OCI-LY1 (cell line): ENCODE measurements around the gene KRTAP5-10.
"Not testable (repeated sequence)": the region's sequence is repeated elsewhere in the genome, so short reads cannot be mapped to it uniquely, and the experiment has no call there.

Experiments used
- H2AFZ ChIP-seq: fragments of 200-600 bp; sonication (generic), shearing (Covaris generic); 2 replicates; pipeline ENCODE4 v1.6.0; 2014; ENCODE audit warnings: antibody characterized with exemption, mild to moderate bottlenecking, low read length
- H3F3A ChIP-seq: fragments of 200-600 bp; sonication (generic), shearing (Covaris generic); 2 replicates; pipeline ENCODE4 v1.6.0; 2014; ENCODE audit warnings: mild to moderate bottlenecking, antibody characterized with exemption, low read length, moderate library complexity; ENCODE audit not compliant: insufficient read depth
- H3K27ac ChIP-seq: fragments of 200-600 bp; sonication (generic); 2 replicates; pipeline ENCODE4 v1.5.1; 2014; ENCODE audit warnings: low read length, mixed run types, mild to moderate bottlenecking, low read depth; ENCODE audit not compliant: poor library complexity, severe bottlenecking
- H3K27me3 ChIP-seq: fragments of 200-600 bp; sonication (generic); 2 replicates; pipeline ENCODE4 v1.6.0; 2014; ENCODE audit warnings: antibody characterized with exemption, mild to moderate bottlenecking, low read length, moderate library complexity; ENCODE audit not compliant: insufficient read depth
- H3K36me3 ChIP-seq: fragments of 200-600 bp; sonication (generic); 2 replicates; pipeline ENCODE4 v1.6.1; 2014; ENCODE audit warnings: mild to moderate bottlenecking, antibody characterized with exemption, low read length, moderate library complexity, mixed read lengths; ENCODE audit not compliant: insufficient read depth
- H3K4me1 ChIP-seq: fragments of 200-600 bp; sonication (generic); 2 replicates; pipeline ENCODE4 v1.5.1; 2014; ENCODE audit warnings: mild to moderate bottlenecking, low read length, moderate library complexity; ENCODE audit not compliant: insufficient read depth, severe bottlenecking
- H3K4me2 ChIP-seq: fragments of 200-600 bp; sonication (generic), shearing (Covaris generic); 2 replicates; pipeline ENCODE4 v1.6.1; 2014; ENCODE audit warnings: low read length
- H3K4me3 ChIP-seq: fragments of 200-600 bp; sonication (generic); 2 replicates; pipeline ENCODE4 v1.5.1; 2014; ENCODE audit warnings: low read length, low read depth, mild to moderate bottlenecking, mixed read lengths; ENCODE audit not compliant: poor library complexity, severe bottlenecking
- H3K79me2 ChIP-seq: fragments of 200-600 bp; shearing (Covaris generic); 2 replicates; pipeline ENCODE4 v1.6.1; 2016; ENCODE audit warnings: mixed run types, low read length, mixed read lengths; ENCODE audit not compliant: insufficient read depth
- H3K9ac ChIP-seq: fragments of 200-600 bp; sonication (generic), shearing (Covaris generic); 2 replicates; pipeline ENCODE4 v1.6.1; 2014; ENCODE audit warnings: mild to moderate bottlenecking, low read length, mixed read lengths
- H3K9me2 ChIP-seq: fragments of 200-600 bp; sonication (generic), shearing (Covaris generic); 2 replicates; pipeline ENCODE4 v1.6.1; 2014; ENCODE audit warnings: low read depth, mild to moderate bottlenecking, low read length, mixed read lengths
- H3K9me3 ChIP-seq: fragments of 200-600 bp; shearing (Covaris generic); 2 replicates; pipeline ENCODE4 v1.6.1; 2014; ENCODE audit warnings: low read length, mixed read lengths
- H4K20me1 ChIP-seq: fragments of 200-600 bp; sonication (generic), shearing (Covaris generic); 2 replicates; pipeline ENCODE4 v1.6.0; 2016; ENCODE audit warnings: mild to moderate bottlenecking, low read length; ENCODE audit not compliant: insufficient read depth
- EZH2 ChIP-seq: fragments of 200-600 bp; sonication (generic), shearing (Covaris generic); IDR thresholded peaks from 2 replicates; pipeline ENCODE4 v1.8.0; 2017; ENCODE audit warnings: borderline replicate concordance, mixed run types, mild to moderate bottlenecking, antibody characterized with exemption, low read length, moderate library complexity, mixed read lengths
- TF ChIP-seq, protein P1 (sequence below): fragments of 200-600 bp; sonication (generic), shearing (Covaris generic); IDR thresholded peaks from 2 replicates; pipeline ENCODE4 v1.5.1; 2017; ENCODE audit warnings: mild to moderate bottlenecking, antibody characterized with exemption, low read length, moderate library complexity, mixed read lengths

The KRTAP5-10 gene

DNA sequence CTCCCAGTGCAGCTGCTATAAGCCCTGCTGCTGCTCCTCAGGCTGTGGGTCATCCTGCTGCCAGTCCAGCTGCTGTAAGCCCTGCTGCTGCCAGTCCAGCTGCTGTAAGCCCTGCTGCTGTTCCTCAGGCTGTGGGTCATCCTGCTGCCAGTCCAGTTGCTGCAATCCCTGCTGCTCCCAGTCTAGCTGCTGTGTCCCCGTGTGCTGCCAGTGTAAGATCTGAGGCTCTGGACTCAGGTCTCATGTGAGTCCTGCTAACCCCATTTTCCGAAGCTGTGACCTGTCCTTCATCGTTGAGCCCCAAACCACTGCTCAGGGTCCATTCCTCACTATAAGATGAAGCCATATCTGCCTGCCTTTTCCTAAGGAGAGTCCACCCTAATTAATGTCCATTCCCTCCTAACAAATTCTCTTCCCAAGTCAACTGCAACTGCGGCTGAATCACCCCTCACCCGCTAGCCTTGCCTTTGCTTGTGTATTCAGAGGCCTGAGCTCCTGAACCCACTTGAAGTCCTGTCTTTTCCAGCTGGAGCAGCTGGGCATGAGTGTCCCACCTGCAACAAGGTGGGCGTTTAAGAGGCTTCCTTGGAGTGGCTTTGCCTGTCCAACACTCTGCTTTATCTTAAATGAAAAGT is 37.7 kb upstream of the KRTAP5-10 start:
- H3K36me3 ChIP-seq = no peaks in the 10 kb centered on the region
- no peaks in the 10 kb centered on the region for H3K9me2 ChIP-seq
- no peaks in the 10 kb centered on the region for H3K9me3 ChIP-seq
- no peaks in the 10 kb centered on the region for H4K20me1 ChIP-seq
- TF ChIP-seq EZH2 = no peak
- no peak overlapping the region for H3K4me2 ChIP-seq
- H2AFZ ChIP-seq = no peak overlapping the region
- no peak overlapping the region for H3K4me3 ChIP-seq
- no peaks in the 10 kb centered on the region for H3K79me2 ChIP-seq
- no peaks in the 10 kb centered on the region for H3K4me1 ChIP-seq
- H3K27me3 ChIP-seq = no peaks in the 10 kb centered on the region
- H3K9ac ChIP-seq = no peak overlapping the region
- no peak overlapping the region for H3K27ac ChIP-seq
- H3F3A ChIP-seq = no peaks in the 10 kb centered on the region

- H3K9ac ChIP-seq = no peak overlapping the region
- H3K4me2 ChIP-seq = no peak overlapping the region
- TF ChIP-seq, protein P1, sequence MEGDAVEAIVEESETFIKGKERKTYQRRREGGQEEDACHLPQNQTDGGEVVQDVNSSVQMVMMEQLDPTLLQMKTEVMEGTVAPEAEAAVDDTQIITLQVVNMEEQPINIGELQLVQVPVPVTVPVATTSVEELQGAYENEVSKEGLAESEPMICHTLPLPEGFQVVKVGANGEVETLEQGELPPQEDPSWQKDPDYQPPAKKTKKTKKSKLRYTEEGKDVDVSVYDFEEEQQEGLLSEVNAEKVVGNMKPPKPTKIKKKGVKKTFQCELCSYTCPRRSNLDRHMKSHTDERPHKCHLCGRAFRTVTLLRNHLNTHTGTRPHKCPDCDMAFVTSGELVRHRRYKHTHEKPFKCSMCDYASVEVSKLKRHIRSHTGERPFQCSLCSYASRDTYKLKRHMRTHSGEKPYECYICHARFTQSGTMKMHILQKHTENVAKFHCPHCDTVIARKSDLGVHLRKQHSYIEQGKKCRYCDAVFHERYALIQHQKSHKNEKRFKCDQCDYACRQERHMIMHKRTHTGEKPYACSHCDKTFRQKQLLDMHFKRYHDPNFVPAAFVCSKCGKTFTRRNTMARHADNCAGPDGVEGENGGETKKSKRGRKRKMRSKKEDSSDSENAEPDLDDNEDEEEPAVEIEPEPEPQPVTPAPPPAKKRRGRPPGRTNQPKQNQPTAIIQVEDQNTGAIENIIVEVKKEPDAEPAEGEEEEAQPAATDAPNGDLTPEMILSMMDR = no peak
- TF ChIP-seq EZH2 = no peak
- H3K4me1 ChIP-seq = no peaks in the 10 kb centered on the region
- no peaks in the 10 kb centered on the region for H3K9me2 ChIP-seq
- no peak overlapping the region for H3K27ac ChIP-seq
- no peak overlapping the region for H3K4me3 ChIP-seq
- H3K27me3 ChIP-seq = no peaks in the 10 kb centered on the region
- no peaks in the 10 kb centered on the region for H3K36me3 ChIP-seq
- H2AFZ ChIP-seq = no peak overlapping the region
- no peaks in the 10 kb centered on the region for H3K79me2 ChIP-seq
- H4K20me1 ChIP-seq = no peaks in the 10 kb centered on the region
- no peaks in the 10 kb centered on the region for H3K9me3 ChIP-seq
- no peaks in the 10 kb centered on the region for H3F3A ChIP-seq
Measured at GRCh38 chr11:71530602-71531001, 34.8 kb upstream of the KRTAP5-10 start.

DNA sequence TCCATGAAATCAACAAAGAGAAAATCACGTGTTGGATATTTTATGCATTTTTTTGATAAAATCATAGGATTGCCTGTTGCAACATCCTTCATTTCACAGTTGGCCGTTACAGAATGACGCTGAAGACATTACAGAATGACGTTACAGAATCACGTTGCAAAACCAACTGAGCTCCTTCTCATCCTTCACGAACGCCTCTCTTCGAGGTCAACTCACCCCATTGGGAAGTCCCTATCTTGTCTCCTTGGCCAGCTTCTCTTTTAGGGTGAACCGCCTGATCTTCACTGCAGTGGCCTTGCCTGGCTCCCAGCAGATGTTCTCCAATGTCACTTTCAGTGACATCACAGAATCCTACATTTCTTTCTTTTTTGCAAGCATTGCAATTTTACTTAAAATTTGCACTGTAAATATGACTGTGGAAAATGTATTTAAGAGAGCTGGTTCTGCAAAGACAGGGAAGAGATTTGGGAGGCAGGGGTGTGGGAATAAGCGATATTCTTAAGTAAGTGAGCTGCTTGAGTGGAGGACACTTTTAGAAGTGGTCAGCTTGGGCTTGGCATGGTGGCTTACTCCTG is 33.2 kb upstream of the KRTAP5-10 start:
- Histone ChIP-seq H3K9ac (no peak overlapping the region), H4K20me1 (no peaks in the 10 kb centered on the region), H3K79me2 (no peaks in the 10 kb centered on the region), H3K4me2 (no peak overlapping the region), H3K36me3 (no peaks in the 10 kb centered on the region), H2AFZ (no peak overlapping the region), H3K27ac (no peak overlapping the region), H3K9me3 (no peaks in the 10 kb centered on the region), H3K4me1 (no peaks in the 10 kb centered on the region), H3F3A (no peaks in the 10 kb centered on the region), H3K4me3 (no peak overlapping the region), H3K9me2 (no peaks in the 10 kb centered on the region), H3K27me3 (no peaks in the 10 kb centered on the region)
- TF ChIP-seq, protein P1 = no peak

GRCh38 chr11:71534711-71535608 is 30.4 kb upstream of the KRTAP5-10 start:
- not testable (repeated sequence) for H2AFZ ChIP-seq, H3K27me3 ChIP-seq, H3K4me2 ChIP-seq, H3K79me2 ChIP-seq, H3K36me3 ChIP-seq, H3K4me3 ChIP-seq, H4K20me1 ChIP-seq, H3K9me3 ChIP-seq, H3K9me2 ChIP-seq, H3K9ac ChIP-seq, H3K27ac ChIP-seq, H3K4me1 ChIP-seq, H3F3A ChIP-seq
